PFSK-1 (cell line): ENCODE data around the gene PARD3B.

Source experiments
- FOXP2 ChIP-seq: optimal IDR thresholded peaks from 2 replicates; pipeline ENCODE3; 2011; ENCODE audit warnings: borderline replicate concordance, control low read depth, inconsistent platforms; ENCODE audit not compliant: insufficient read depth; ENCODE audit errors: extremely low read length, extremely low read depth
- POLR2AphosphoS5 ChIP-seq: IDR thresholded peaks from 2 replicates; pipeline ENCODE4 v1.6.1; 2012; ENCODE audit warnings: low read depth, mild to moderate bottlenecking, control low read depth, low read length, moderate library complexity
- REST ChIP-seq, 2 experiments: IDR thresholded peaks; 2 replicates each; pipeline versions ENCODE4 v1.6.1 to v1.8.0; 2011 to 2012; ENCODE audit warnings: low read depth in 2 of 2, low read length in 2 of 2, control low read depth in 1 of 2, inconsistent platforms in 1 of 2, mild to moderate bottlenecking in 1 of 2, moderate library complexity in 1 of 2; ENCODE audit not compliant: insufficient read depth in 1 of 2
- SIN3A ChIP-seq: IDR thresholded peaks from 2 replicates; pipeline ENCODE4 v1.6.1; 2012; ENCODE audit warnings: mild to moderate bottlenecking, low read length, moderate library complexity, borderline replicate concordance; ENCODE audit not compliant: insufficient read depth
- TAF1 ChIP-seq: IDR thresholded peaks from 2 replicates; pipeline ENCODE4 v1.6.1; 2012; ENCODE audit warnings: low read length, control low read depth, borderline replicate concordance; ENCODE audit not compliant: insufficient read depth

Gene PARD3B

GRCh38 chr2:205555566-205556230 lies 1010.4 kb downstream of the PARD3B start:
- TF ChIP-seq TAF1: no peak
- no peak for TF ChIP-seq SIN3A
- TF ChIP-seq REST (IDR thresholded peaks at IDR 0.05; ENCODE audit: insufficient read depth in 1 of 2, low read depth in 2 of 2, low read length in 2 of 2): no peak
- no peak for TF ChIP-seq FOXP2
- no peak for TF ChIP-seq POLR2AphosphoS5

- no peak for TF ChIP-seq SIN3A
- TF ChIP-seq REST (IDR thresholded peaks at IDR 0.05; ENCODE audit: insufficient read depth in 1 of 2, low read depth in 2 of 2, low read length in 2 of 2): peak in 1 of 2 experiments; percentile 51; a peak in 1 of 4 replicates
These were observed 1011.1 kb downstream of the PARD3B start for GRCh38 chr2:205556357-205556756.

- TF ChIP-seq SIN3A (no peak), REST (IDR thresholded peaks at IDR 0.05; ENCODE audit: insufficient read depth in 1 of 2, low read depth in 2 of 2, low read length in 2 of 2) (no peak), FOXP2 (no peak), POLR2AphosphoS5 (no peak), TAF1 (no peak)
These were observed 1011.7 kb downstream of the PARD3B start for GRCh38 chr2:205556841-205557539.

GRCh38 chr2:205557873-205558272 lies 1012.6 kb downstream of the PARD3B start:
- TF ChIP-seq POLR2AphosphoS5 (no peak), FOXP2 (no peak), SIN3A (no peak), REST (IDR thresholded peaks at IDR 0.05; ENCODE audit: insufficient read depth in 1 of 2, low read depth in 2 of 2, low read length in 2 of 2) (no peak), TAF1 (no peak)
